HepG2 (cell line): Measurements from ENCODE around the gene MRLN. TPM values are rescaled to one million over a fixed set of nuclear protein-coding genes. Genes with fewer than 3 reads are reported as not detected.

ENCODE experiments used
- ATAC-seq: fragments of 200-7000 bp; cut with Tn5 transposase; 3 replicates; pipeline ENCODE4 v1.9.1; 2020; ENCODE audit warnings: mild to moderate bottlenecking, moderate library complexity
- BruUV-seq: library from RNA; stranded (reverse); fragments of 400-500 nt; replicated peaks from 2 replicates; lab custom pipeline; 2021; lab: Mats Ljungman, UMichigan
- CTCF ChIA-PET: fragments of 300-600 bp; formaldehyde crosslinking; extraction: SDS; loops from one replicate; lab custom pipeline; 2021; ENCODE audit warnings: low total read pairs, inconsistent platforms, low intra/inter-chr PET ratio; lab: Yijun Ruan, JAX
- POLR2A ChIA-PET: fragments of 350-600 bp; sonication (Branson Sonifier 250); formaldehyde crosslinking; loops from one replicate; lab custom pipeline; 2020; ENCODE audit warnings: antibody characterized with exemption, inconsistent platforms; lab: Yijun Ruan, JAX
- DNase-seq: peaks from one replicate; pipeline ENCODE4 v3.0.0-alpha.2; 2015; ENCODE audit warnings: low spot score
- FAIRE-seq: peaks from 3 replicates; lab custom pipeline; 2011; peaks lifted over from hg19 to GRCh38; lab: Jason Lieb, UNC
- H2AFZ ChIP-seq: one replicate; pipeline ENCODE4 v1.6.1; 2011; ENCODE audit warnings: low read length, inconsistent platforms
- H3K27ac ChIP-seq: fragments of 300-600 bp; 3 replicates; pipeline ENCODE4 v1.8.0; 2011; ENCODE audit warnings: mixed run types, mild to moderate bottlenecking, mixed read lengths, low read length, inconsistent platforms; ENCODE audit not compliant: insufficient read depth; ENCODE audit errors: extremely low read length
- H3K27me3 ChIP-seq, 2 experiments: fragments of 200-600 bp in 1 of 2; 2 replicates in 1 of 2; 3 replicates in 1 of 2; pipeline versions ENCODE4 v1.6.0 to v1.8.0; 2011; ENCODE audit warnings: low read length in 2 of 2, mild to moderate bottlenecking in 2 of 2, moderate library complexity in 2 of 2, inconsistent platforms in 1 of 2; ENCODE audit not compliant: insufficient read depth in 2 of 2, control insufficient read depth in 1 of 2
- H3K36me3 ChIP-seq, 2 experiments: fragments of 200-600 bp in 1 of 2; replicated peaks in 1 of 2; 2 replicates in 1 of 2; 3 replicates in 1 of 2; pipeline versions ENCODE4 v1.5.1 to v1.8.0; 2011; ENCODE audit warnings: low read length in 2 of 2, inconsistent platforms in 1 of 2; ENCODE audit not compliant: insufficient read depth in 2 of 2, control insufficient read depth in 1 of 2
- H3K4me1 ChIP-seq: 2 replicates; pipeline ENCODE4 v1.5.1; 2012; ENCODE audit warnings: low read length, inconsistent platforms; ENCODE audit not compliant: insufficient read depth
- H3K4me2 ChIP-seq: 2 replicates; pipeline ENCODE4 v1.6.0; 2011; ENCODE audit warnings: low read depth, low read length, inconsistent platforms
- H3K4me3 ChIP-seq, 3 experiments: fragments of 200-600 bp in 1 of 3; sonication (generic), shearing (Covaris generic) in 1 of 3; replicated peaks in 1 of 3; 2 replicates each; pipeline ENCODE4 v1.5.1; 2011 to 2016; ENCODE audit warnings: low read length in 3 of 3, inconsistent platforms in 2 of 3, low read depth in 2 of 3, mild to moderate bottlenecking in 2 of 3, control low read depth in 1 of 3, mixed read lengths in 1 of 3; ENCODE audit not compliant: insufficient read depth in 1 of 3
- H3K79me2 ChIP-seq: one replicate; pipeline ENCODE4 v1.6.1; 2011; ENCODE audit warnings: low read length, inconsistent platforms; ENCODE audit not compliant: insufficient read depth
- H3K9ac ChIP-seq: 2 replicates; pipeline ENCODE4 v1.6.0; 2011; ENCODE audit warnings: mild to moderate bottlenecking, low read depth, low read length, inconsistent platforms; ENCODE audit not compliant: insufficient read depth
- H3K9me3 ChIP-seq: 2 replicates; pipeline ENCODE4 v1.5.1; 2012; ENCODE audit warnings: mild to moderate bottlenecking, low read length
- H4K20me1 ChIP-seq: 2 replicates; pipeline ENCODE4 v1.6.0; 2011; ENCODE audit warnings: inconsistent platforms, mild to moderate bottlenecking, low read length, moderate library complexity; ENCODE audit not compliant: insufficient read depth
- ARHGAP35 ChIP-seq: sonication (generic); formaldehyde crosslinking; IDR thresholded peaks from 2 replicates; pipeline ENCODE4 v1.9.0; 2022; ENCODE audit warnings: mild to moderate bottlenecking, inconsistent platforms, moderate library complexity, missing genetic modification reagents, borderline replicate concordance
- GRHL1 ChIP-seq: sonication (generic); formaldehyde crosslinking; conservative IDR thresholded peaks from 2 replicates; pipeline ENCODE4 v1.8.0; 2022; ENCODE audit warnings: missing genetic modification reagents
- HMG20A ChIP-seq: IDR thresholded peaks from 2 replicates; pipeline ENCODE4 v1.6.1; 2016; ENCODE audit warnings: borderline replicate concordance
- HOXD1 ChIP-seq: sonication (generic); formaldehyde crosslinking; IDR thresholded peaks from 2 replicates; pipeline ENCODE4 v1.5.0; 2020; ENCODE audit warnings: missing genetic modification reagents
- MEIS2 ChIP-seq: sonication (generic); formaldehyde crosslinking; IDR thresholded peaks from 2 replicates; pipeline ENCODE4 v1.9.0; 2021; ENCODE audit warnings: mild to moderate bottlenecking, missing genetic modification reagents
- NPAS2 ChIP-seq: sonication (generic); formaldehyde crosslinking; IDR thresholded peaks from 2 replicates; pipeline ENCODE4 v1.8.0; 2022; ENCODE audit warnings: mild to moderate bottlenecking, missing genetic modification reagents, borderline replicate concordance
- RORA ChIP-seq: sonication (generic); formaldehyde crosslinking; IDR thresholded peaks from 2 replicates; pipeline ENCODE4 v1.5.0; 2020; ENCODE audit warnings: mild to moderate bottlenecking, missing genetic modification reagents, moderate library complexity
- SOX6 ChIP-seq, 2 experiments: fragments of 450-650 bp in 1 of 2; sonication (generic) in 1 of 2; formaldehyde crosslinking in 1 of 2; IDR thresholded peaks; 2 replicates each; pipeline versions ENCODE4 v1.4.0 to v1.6.1; 2017 to 2020; ENCODE audit warnings: antibody characterized with exemption in 1 of 2, mild to moderate bottlenecking in 1 of 2, missing genetic modification reagents in 1 of 2
- STAT5B ChIP-seq: sonication (generic); formaldehyde crosslinking; IDR thresholded peaks from 2 replicates; pipeline ENCODE4 v1.4.0; 2020; ENCODE audit warnings: missing genetic modification reagents
- ZBTB14 ChIP-seq: sonication (generic); formaldehyde crosslinking; IDR thresholded peaks from 2 replicates; pipeline ENCODE4 v1.4.0; 2020; ENCODE audit warnings: missing genetic modification reagents
- ZNF33B ChIP-seq: sonication (generic); formaldehyde crosslinking; IDR thresholded peaks from 2 replicates; pipeline ENCODE4 v1.5.1; 2020; ENCODE audit warnings: mild to moderate bottlenecking, missing genetic modification reagents
- ZNF746 ChIP-seq: sonication (generic); formaldehyde crosslinking; IDR thresholded peaks from 2 replicates; pipeline ENCODE4 v1.8.0; 2022; ENCODE audit warnings: mild to moderate bottlenecking, missing genetic modification reagents
- ZNF766 ChIP-seq: sonication (generic); formaldehyde crosslinking; IDR thresholded peaks from 2 replicates; pipeline ENCODE4 v1.5.0; 2020; ENCODE audit warnings: missing genetic modification reagents, borderline replicate concordance
- in situ Hi-C: cut with HindIII; loops from 2 replicates; pipeline ENCODE4 v1.10.0; 2017; ENCODE audit warnings: low pct_unique_long_range_greater_than_20kb; ENCODE audit not compliant: extremely low pct_ligation_motif_present
- intact Hi-C: fragments of 100-400 bp; cut with micrococcal nuclease; formaldehyde crosslinking; loops from one replicate; pipeline ENCODE4 v1.10.0; 2022; ENCODE audit not compliant: unreplicated experiment
- polyA plus RNA-seq, 8 experiments: library from polyadenylated mRNA; depleted of rRNA in 3 of 8; stranded (reverse) in 7 of 8; unstranded in 1 of 8; fragments of >200 nt; fragmentation: Illumina TruSeq in 4 of 8; extraction: Trizol in 4 of 8; gene quantifications; 2 replicates each; pipeline versions ENCODE4 v1.2.1 to v1.2.3, GENCODE V29; 2011 to 2016; ENCODE audit warnings: low read depth in 4 of 8, missing spikeins in 1 of 8, mixed read lengths in 1 of 8; ENCODE audit not compliant: insufficient read depth in 1 of 8
- total RNA-seq, 5 experiments: library from RNA; depleted of rRNA; stranded (reverse); fragments of >200 nt; fragmentation: Illumina TruSeq; extraction: Trizol; gene quantifications; 2 replicates each; pipeline ENCODE4 v1.2.3, GENCODE V29; 2016; ENCODE audit warnings: low read depth in 1 of 5
- TF ChIP-seq, protein P1 (sequence below): sonication (generic); formaldehyde crosslinking; IDR thresholded peaks from 2 replicates; pipeline ENCODE4 v1.9.0; 2021; ENCODE audit warnings: missing genetic modification reagents, mild to moderate bottlenecking, borderline replicate concordance
- TF ChIP-seq, protein P2 (sequence below): sonication (generic); formaldehyde crosslinking; IDR thresholded peaks from 2 replicates; pipeline ENCODE4 v1.4.0; 2020; ENCODE audit warnings: missing genetic modification reagents
- TF ChIP-seq, protein P3 (sequence below): sonication (generic); formaldehyde crosslinking; IDR thresholded peaks from 2 replicates; pipeline ENCODE4 v1.4.0; 2020; ENCODE audit warnings: mild to moderate bottlenecking, missing genetic modification reagents
- TF ChIP-seq, protein P4 (sequence below): sonication (generic); formaldehyde crosslinking; IDR thresholded peaks from 2 replicates; pipeline ENCODE4 v1.4.0; 2020; ENCODE audit warnings: missing genetic modification reagents

Gene MRLN
- total and polyA plus RNA-seq, 2 of the 13 experiments (the other 11 are each of a cell fraction or from before 2014, with no cell fraction given): not detected

DNA sequence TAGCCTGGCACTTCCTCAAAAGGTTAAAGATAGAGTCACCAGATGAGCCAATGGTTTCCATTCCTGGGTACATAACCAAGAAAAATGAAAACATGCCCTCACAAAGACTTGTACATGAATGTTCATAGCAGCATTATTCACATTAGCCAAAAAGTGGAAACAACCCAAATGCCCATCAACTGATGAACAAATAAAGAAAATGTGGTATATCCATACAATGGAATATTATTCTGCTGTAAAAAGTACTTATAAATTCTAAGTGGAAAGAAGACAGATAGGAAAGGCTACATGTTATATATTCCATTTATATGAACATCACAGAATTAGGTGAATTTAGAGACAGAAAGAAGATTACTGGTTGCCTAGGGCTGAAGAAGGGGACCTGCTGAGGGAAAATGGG lies 32.9 kb downstream of the MRLN start:
- Histone ChIP-seq H3K27me3 (no peaks in the 10 kb centered on the region), H3K4me2 (no peak overlapping the region), H3K4me3 (no peak overlapping the region), H3K4me1 (no peaks in the 10 kb centered on the region), H3K27ac (no peak overlapping the region), H3K36me3 (no peaks in the 10 kb centered on the region), H3K79me2 (no peaks in the 10 kb centered on the region), H3K9me3 (no peaks in the 10 kb centered on the region), H2AFZ (no peak overlapping the region), H4K20me1 (no peaks in the 10 kb centered on the region), H3K9ac (no peak overlapping the region)
- FAIRE-seq (no peak), ATAC-seq (no peak), DNase-seq (no peak)
- no peak for TF ChIP-seq RORA (CRISPR knock-in tag)
- no peak for TF ChIP-seq STAT5B (CRISPR knock-in tag)
- TF ChIP-seq, protein P1, sequence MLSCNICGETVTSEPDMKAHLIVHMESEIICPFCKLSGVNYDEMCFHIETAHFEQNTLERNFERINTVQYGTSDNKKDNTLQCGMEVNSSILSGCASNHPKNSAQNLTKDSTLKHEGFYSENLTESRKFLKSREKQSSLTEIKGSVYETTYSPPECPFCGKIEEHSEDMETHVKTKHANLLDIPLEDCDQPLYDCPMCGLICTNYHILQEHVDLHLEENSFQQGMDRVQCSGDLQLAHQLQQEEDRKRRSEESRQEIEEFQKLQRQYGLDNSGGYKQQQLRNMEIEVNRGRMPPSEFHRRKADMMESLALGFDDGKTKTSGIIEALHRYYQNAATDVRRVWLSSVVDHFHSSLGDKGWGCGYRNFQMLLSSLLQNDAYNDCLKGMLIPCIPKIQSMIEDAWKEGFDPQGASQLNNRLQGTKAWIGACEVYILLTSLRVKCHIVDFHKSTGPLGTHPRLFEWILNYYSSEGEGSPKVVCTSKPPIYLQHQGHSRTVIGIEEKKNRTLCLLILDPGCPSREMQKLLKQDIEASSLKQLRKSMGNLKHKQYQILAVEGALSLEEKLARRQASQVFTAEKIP (CRISPR knock-in tag): no peak
- no peak for TF ChIP-seq HMG20A
- TF ChIP-seq HOXD1 (CRISPR knock-in tag): no peak
- TF ChIP-seq, protein P2, sequence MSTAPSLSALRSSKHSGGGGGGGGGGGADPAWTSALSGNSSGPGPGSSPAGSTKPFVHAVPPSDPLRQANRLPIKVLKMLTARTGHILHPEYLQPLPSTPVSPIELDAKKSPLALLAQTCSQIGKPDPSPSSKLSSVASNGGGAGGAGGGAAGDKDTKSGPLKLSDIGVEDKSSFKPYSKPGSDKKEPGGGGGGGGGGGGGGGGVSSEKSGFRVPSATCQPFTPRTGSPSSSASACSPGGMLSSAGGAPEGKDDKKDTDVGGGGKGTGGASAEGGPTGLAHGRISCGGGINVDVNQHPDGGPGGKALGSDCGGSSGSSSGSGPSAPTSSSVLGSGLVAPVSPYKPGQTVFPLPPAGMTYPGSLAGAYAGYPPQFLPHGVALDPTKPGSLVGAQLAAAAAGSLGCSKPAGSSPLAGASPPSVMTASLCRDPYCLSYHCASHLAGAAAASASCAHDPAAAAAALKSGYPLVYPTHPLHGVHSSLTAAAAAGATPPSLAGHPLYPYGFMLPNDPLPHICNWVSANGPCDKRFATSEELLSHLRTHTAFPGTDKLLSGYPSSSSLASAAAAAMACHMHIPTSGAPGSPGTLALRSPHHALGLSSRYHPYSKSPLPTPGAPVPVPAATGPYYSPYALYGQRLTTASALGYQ (CRISPR knock-in tag): no peak
- TF ChIP-seq, protein P3, sequence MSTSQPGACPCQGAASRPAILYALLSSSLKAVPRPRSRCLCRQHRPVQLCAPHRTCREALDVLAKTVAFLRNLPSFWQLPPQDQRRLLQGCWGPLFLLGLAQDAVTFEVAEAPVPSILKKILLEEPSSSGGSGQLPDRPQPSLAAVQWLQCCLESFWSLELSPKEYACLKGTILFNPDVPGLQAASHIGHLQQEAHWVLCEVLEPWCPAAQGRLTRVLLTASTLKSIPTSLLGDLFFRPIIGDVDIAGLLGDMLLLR: no peak
- TF ChIP-seq ZNF746 (CRISPR knock-in tag): no peak
- no peak for TF ChIP-seq NPAS2 (CRISPR knock-in tag)
- TF ChIP-seq ARHGAP35 (CRISPR knock-in tag): no peak
- TF ChIP-seq, protein P4, sequence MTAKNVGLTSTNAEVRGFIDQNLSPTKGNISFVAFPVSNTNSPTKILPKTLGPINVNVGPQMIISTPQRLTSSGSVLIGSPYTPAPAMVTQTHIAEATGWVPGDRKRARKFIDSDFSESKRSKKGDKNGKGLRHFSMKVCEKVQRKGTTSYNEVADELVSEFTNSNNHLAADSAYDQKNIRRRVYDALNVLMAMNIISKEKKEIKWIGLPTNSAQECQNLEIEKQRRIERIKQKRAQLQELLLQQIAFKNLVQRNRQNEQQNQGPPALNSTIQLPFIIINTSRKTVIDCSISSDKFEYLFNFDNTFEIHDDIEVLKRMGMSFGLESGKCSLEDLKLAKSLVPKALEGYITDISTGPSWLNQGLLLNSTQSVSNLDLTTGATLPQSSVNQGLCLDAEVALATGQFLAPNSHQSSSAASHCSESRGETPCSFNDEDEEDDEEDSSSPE (CRISPR knock-in tag): no peak
- no peak for TF ChIP-seq ZNF766 (CRISPR knock-in tag)
- TF ChIP-seq MEIS2 (CRISPR knock-in tag): no peak
- TF ChIP-seq GRHL1 (CRISPR knock-in tag): no peak
- TF ChIP-seq ZBTB14: no peak
- TF ChIP-seq ZNF33B (CRISPR knock-in tag): no peak
- TF ChIP-seq SOX6 (IDR thresholded peaks at IDR 0.05): no peak
- no peak for TF ChIP-seq SOX6 (CRISPR knock-in tag; IDR thresholded peaks at IDR 0.05)
- in situ Hi-C loops: no loop called here
- CTCF ChIA-PET: no interaction called here
- POLR2A ChIA-PET: no interaction called here
- intact Hi-C loops: no loop called here
- no TSS peak for BruUV-seq
